PC-3 (cell line): Measurements from ENCODE around the gene PNLIPRP3.

ENCODE experiments used
- CTCF ChIP-seq: fragments of 300-600 bp; sonication (generic); conservative IDR thresholded peaks from 2 replicates; pipeline ENCODE4 v1.5.1; 2017; ENCODE audit warnings: antibody characterized with exemption, low read depth, mild to moderate bottlenecking, low read length
- EZH2 ChIP-seq: fragments of 300-600 bp; sonication (generic); IDR thresholded peaks from one replicate; pipeline ENCODE4 v1.6.1; 2017; ENCODE audit warnings: antibody characterized with exemption, mild to moderate bottlenecking, low read length; ENCODE audit not compliant: unreplicated experiment
- EZH2phosphoT487 ChIP-seq: fragments of 300-600 bp; sonication (generic); IDR thresholded peaks from 2 replicates; pipeline ENCODE4 v1.6.1; 2018; ENCODE audit warnings: mild to moderate bottlenecking, antibody characterized with exemption, low read length, borderline replicate concordance

- TF ChIP-seq CTCF (no peak), EZH2 (no peak), EZH2phosphoT487 (no peak)
Observed at GRCh38 chr10:116464257-116464656, 36.6 kb downstream of the PNLIPRP3 start.
